Ammon's horn (tissue), 1 donor: ENCODE measurements around the gene RABL6.
"Not testable (repeated sequence)": the region's sequence is repeated elsewhere in the genome, so short reads cannot be mapped to it uniquely, and the experiment has no call there.

Source experiments
- DNase-seq: peaks from one replicate; pipeline ENCODE4 v3.0.0-alpha.2; 2016; ENCODE audit warnings: low spot score

RABL6 gene

DNA sequence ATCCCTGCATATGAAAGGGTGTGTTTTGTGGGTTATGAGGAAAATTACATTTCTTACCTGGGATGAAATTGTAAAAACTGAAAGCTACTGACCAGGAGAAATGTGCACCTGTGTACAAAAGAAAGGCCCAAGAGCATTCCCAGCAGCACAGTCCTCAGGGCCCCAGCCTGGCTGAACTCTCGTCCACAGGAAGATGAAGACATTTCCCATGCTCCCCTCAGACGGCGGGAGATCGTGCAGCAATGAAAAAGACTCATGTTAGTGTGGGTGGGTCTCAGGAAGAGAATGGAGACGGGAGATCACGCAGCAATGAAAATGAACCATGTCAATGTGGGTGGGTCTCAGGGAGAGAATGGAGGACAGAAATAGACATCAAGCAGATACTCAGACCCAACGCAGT is 30.8 kb upstream of the RABL6 start:
- DNase-seq = no peak

DNA sequence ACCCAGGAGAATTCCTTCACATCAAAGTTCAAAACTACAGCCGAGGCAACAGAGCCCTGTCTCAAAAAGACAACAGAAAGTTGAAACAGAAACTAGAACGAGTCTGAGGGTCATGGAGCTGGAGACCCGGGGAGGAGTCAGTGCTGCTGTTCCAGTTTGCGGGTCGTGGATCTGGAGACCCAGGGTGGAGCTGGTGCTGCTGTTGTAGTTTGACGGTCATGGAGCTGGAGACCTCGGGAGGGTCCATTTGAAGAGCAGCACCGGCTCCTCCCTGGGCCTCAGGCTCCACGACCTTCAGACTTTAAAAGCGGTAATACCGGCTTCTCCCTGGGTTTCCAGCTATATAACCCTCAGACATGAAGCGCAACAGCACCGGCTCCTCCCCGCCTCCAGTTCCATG is 30.4 kb upstream of the RABL6 start:
- DNase-seq = no peak

DNA sequence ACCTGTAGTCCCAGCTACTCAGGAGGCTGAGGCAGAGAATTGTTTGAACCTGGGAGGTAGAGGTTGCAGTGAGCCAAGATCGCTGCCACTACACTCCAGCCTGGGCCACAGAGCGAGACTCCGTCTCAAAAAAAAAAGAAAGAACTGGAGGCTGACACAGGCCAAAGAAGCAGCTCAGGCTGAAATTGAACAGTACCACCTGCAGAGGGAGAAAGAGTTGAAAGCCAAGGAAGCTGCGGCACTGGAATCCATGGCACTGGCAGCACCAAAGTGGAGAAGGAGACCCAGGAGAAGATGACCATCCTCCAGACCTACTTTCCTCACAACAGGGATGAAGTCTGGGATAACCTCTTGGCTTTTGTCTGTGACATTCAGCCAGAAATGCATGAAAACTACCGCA is 27.9 kb upstream of the RABL6 start:
- no peak for DNase-seq

DNA sequence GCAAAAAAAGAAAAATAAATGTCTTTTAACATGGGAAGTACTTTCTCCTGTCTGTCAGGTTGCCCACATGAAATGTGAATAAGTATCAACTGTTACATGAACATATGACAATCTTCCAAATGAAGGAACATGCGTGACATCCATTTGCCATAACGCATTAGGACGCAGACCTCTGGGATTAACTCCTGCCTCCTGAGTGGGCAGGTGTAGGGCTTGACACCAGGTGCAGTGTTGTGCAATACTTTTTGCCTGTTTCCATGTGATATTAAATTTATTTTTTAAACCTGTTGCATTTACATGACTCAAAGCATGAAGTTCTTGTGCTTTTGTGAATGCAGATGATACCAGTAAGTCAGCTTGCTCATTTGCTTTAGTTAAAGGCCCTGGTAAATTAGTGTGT is 25.3 kb upstream of the RABL6 start:
- no peak for DNase-seq

DNA sequence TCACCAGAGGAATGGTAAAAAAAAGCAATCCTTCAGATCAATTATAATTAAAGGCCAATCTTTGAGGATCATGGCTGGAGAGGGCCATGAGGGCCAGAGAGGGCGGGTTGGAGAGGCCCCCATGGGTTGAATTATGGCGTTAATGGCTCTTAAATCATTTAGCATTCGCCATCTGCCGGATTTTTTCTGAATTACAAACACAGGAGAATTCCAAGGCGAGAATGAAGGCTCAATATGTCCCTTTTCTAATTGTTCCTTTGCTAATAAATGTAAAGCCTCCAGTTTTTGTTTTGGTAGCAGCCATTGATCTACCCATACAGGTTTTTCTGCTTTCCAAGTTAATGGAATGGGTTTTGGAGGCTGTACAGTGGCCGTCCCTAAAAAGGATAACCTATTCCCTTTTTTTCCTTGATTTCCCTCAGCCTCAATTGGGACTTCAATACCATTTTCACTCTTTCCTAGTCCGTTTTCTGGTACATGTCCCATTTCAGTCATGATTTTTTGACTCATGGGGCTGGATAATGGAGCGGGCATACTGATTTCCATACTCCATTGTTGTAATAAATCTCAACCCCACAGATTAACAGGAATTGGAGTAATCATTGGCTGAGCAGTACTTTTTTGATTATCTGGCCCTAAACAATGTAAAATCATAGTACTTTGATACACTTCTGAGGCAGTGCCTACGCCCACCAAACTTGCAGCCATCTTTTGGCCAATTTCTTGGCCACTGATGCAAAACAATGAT is 23.3 kb upstream of the RABL6 start:
- DNase-seq = no peak

DNA sequence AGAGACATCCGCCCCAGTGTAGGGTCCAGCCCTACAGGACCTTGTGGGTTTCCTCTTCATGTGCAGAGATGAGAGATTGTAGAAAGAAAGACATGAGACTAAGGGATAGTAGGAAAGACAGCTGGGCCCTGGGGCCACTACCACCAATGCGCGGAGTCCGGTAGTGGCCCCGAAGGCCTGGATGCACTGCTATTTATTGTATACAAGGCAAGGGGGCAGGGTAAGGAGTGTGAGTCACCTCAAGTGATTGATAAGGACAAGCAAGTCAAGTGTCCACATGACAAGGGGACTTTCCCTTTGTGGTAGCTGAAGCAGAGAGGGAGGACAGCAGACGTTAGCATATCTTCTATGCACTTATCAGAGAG is 22.8 kb upstream of the RABL6 start:
- DNase-seq = no peak

DNA sequence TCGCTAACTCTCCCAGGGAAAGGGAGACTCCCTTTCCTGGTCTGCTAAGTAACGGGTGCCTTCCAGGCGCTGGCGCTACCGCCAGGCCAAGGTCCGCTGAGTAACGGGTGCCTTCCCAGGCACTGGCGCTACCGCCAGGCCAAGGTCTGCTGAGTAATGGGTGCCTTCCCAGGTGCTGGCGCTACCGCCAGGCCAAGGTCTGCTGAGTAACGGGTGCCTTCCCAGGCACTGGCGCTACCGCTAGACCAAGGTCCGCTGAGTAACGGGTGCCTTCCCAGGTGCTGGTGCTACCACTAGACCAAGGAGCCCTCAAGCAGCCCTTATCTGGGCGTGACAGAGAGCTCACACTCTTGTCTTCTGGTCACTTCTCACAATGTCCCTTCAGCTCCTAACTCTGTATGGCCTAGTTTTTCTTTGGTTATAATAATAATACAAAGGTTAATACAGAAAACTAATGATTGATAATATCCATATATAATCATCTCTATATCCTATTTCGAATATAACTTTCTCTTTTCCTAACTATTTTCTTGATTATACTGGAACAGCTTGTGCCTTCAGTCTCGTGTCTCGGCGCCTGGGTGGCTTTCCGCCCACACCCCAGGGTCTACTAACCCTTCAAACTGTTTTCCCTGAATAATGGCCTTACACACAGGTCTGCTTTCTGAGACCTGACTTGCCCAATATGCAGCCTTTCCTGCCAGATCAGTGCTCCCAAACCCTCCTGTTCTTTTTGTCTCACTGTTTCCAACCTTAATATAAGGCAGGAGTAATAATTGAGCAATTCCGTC is 22.0 kb upstream of the RABL6 start:
- DNase-seq = not testable (repeated sequence)

DNA sequence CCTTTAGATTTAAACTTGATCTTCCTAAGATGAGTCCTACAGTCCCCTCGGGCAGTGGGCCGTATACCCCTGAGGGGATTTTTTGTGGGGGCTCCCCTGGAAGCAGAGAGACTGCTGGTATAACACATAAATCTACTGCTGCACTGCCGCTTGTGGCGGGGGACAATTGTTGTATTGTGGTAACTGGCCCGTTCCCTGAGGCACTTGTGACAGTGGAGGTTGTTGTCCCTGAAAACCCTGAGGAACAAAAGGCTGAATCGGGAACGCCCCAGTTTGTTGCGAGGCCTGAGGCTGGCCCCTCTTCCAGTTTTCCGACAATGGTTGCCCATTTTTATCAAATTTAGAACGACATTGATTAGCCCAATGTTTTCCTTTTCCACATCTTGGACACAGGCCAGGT is 21.3 kb upstream of the RABL6 start:
- DNase-seq = peak; percentile 85

DNA sequence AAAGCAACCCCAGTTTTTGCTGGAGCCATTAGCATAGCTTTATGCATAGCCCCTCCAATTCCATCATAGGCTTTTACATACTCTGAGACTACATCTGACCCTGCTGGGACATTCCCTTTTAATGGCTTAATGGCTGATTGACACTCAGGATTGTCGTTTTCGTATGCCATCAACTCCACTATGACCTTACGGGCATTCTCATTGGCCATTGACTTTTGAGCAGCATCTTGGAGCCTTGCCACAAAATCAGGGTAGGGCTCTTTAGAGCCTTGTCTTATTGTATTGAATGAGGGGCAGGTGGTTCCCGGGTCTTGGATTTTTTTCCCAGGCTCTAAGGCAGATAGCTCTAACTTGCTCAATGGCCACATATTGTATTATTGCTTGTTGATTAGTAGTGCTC is 20.8 kb upstream of the RABL6 start:
- DNase-seq = not testable (repeated sequence)

DNA sequence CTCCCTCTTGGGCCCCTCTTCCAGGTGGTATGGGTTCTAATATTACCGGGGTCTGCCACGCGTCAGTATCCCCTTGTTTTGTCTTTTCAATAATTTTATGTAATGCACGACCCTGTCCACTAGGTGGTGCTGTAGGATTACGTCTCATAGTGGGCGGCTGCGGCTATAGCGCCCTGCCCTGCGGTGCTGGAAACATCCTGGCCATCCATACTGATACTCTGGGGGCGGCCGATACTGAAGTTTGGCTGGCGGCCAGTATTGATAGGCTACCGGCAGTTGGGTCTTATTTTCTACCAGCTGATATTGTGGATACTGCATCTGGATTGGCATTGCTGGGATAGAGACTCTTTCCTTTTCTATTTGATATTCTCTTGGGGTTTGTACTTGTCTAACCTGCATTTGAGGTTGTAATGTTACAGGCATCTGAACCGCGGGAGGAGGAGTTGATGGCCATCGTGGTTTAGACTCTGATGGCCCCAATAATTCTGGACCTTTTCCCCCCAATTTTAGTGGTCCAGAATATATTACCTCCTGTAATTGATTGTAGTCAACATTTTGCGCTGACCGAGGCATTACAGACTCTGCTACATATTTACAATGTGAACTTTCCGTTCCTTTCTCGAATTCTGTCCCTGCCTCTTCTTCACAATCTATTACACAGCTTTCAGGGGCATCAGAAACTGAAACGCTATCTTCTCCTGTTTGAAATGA is 19.9 kb upstream of the RABL6 start:
- peak; percentile 88 for DNase-seq

DNA sequence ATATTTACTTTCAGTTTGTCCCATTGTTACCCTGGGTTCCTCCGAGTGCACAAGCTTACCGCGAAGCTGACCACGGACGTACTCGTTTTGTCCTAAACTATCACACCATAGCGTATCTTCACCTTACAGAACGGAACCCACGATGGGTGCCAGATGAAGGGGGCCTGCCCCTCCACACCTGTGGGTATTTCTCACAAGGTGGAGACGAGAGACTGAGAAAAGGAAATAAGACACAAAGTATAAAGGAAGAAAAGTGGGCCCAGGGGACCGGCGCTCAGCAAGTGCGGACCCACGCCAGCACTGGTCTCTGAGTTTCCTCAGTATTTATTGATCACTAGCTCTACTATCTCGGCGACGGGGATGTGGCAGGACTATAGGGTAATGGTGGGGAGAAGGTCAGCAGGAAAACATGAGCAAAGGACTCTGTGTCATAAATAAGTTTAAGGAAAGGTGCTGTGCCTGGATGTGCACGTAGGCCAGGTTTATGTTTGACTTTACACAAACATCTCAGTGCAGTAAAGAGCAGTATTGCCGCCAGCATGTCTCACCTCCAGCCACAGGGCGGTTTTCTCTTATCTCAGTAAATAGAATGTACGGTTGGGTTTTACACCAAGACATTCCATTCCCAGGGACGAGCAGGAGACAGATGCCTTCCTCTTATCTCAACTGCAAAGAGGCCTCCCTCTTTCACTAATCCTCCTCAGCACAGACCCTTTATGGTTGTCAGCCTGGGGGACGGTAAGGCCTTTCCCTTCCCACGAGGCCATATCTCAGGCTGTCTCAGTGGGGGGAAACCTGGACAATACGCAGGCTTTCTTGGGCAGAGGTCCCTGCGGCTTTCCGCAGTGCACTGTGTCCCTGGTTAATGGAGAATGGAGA is 18.9 kb upstream of the RABL6 start:
- DNase-seq = not testable (repeated sequence)

DNA sequence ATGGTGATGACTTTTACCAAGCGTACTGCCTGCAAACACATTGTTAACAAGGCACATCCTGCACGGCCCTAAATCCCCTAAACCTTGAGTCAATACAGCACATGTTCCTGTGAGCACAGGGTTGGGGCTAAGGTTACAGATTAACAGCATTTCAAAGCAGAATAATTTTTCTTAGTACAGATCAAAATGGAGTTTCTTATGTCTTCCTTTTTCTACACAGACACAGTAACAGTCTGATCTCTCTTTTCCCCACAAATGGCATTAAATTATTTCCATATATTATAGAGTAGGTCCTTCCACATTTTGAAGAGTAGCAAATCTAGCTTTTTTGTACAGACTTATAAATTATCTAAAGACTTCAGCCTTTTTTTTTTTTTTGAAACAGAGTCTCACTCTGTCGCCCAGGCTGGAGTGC is 18.2 kb upstream of the RABL6 start:
- DNase-seq = no peak

DNA sequence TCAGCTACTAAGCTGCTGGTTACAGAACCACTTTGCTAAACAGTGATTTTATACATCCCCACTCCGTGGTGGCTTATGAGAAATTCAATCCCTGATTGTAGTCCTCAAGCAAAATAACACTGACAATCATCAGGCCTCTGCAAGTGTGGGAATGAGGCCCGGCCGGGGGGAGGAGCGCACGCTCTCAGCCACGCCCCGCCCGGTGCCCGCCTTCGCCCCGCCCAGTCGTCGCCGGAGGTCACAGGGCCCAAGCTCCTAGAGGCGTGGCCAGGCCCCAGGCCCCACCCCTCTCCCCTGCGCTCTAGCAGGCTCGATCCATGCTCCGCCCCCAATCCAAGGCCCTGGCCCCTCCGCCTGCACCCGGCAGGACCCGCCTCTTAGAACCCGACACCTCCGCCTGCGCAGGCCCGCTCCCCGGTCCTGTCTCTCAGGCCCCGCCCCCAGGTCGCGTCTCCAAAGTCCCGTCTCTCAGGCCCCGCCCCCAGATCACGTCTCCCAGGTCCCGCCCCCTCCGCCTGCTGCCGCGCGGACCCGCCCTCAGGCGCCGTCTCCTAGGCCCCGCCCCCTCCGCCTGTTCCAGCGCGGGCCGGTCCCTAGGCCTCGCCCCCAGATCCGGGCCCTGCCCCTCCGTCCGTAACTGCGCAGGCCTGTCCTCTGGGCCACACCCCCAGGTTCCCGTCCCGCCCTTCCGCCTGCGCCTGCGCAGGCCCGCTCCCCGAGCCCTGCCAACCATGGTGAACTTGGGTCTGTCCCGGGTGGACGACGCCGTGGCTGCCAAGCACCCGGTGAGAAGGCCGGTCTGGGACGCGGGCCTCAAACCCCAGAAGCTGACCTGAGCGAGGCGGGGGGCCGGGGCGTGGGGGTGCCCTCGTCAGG is 16.9 kb upstream of the RABL6 start, which contains the start of gene TMEM141:
Gene TMEM141, plus strand, starts transcription at position 705 of the 876 bp plus-strand sequence. Its CDS starts 27 bp downstream, at position 732.
- peak; percentile 100 for DNase-seq

DNA sequence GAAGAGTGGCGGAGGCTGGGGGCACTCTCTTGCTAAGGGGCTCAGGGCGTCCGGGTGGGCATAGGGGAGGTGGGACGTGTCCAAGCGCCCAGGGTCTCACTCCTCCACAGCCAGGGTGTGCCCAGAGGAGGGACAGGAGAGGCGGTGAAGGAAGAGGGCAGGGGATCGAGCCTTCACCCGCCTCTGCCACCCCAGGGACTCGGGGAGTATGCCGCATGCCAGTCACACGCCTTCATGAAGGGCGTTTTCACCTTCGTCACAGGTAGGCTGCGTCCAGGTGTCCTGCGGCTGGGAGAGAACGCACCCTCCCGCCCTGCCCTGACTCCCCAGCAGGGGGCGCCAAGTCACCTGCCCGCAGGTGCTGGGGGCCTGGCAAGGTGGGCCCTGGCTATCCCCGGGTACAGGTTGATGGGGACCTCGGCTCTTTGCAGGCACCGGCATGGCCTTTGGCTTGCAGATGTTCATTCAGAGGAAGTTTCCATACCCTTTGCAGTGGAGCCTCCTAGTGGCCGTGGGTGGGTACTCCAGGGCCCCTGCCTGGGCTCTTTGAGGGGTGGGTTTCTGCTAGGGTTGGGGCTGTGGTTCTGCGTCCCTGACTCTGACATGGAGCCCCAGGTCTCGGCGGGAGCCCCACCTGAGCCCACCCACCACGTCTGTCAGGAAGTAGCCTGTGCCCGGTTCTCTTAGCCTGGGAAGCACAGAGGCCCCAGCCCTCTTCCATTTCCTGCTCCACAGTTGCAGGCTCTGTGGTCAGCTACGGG is 16.1 kb upstream of the RABL6 start:
- no peak for DNase-seq

DNA sequence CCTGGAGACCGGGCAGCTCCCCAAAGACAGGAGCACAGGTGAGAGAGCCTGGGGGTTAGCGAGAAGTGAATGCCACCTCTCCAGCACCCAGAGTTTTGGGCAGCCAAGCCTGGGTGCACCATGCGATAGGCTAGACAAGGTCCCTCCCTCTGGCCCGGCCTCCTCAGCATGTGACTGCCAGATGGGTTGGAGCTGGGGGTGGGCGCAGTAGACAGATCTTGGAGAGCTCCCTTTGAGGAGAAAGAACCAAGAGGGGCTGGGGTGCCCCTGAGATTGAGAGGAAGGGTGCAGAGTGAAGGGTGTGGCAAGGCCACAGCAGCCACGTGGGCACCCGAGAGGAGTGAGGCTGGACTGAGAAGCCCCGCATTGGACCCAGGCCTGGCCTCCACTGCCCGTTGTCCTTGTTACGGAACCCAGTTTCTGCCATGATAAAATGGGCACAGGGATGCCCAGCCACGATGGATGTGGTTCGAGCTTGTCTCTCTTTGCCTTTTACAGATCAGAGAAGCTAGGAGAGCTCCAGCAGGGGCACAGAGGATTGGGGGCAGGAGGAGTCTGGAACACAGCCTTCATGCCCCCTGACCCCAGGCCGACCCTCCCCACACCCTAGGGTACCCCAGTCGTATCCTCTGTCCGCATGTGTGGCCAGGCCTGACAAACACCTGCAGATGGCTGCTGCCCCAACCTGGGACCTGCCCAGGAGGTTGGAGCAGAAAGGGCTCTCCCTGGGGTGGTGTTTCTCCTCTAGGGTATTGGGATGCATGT is 15.2 kb upstream of the RABL6 start:
- no peak for DNase-seq

DNA sequence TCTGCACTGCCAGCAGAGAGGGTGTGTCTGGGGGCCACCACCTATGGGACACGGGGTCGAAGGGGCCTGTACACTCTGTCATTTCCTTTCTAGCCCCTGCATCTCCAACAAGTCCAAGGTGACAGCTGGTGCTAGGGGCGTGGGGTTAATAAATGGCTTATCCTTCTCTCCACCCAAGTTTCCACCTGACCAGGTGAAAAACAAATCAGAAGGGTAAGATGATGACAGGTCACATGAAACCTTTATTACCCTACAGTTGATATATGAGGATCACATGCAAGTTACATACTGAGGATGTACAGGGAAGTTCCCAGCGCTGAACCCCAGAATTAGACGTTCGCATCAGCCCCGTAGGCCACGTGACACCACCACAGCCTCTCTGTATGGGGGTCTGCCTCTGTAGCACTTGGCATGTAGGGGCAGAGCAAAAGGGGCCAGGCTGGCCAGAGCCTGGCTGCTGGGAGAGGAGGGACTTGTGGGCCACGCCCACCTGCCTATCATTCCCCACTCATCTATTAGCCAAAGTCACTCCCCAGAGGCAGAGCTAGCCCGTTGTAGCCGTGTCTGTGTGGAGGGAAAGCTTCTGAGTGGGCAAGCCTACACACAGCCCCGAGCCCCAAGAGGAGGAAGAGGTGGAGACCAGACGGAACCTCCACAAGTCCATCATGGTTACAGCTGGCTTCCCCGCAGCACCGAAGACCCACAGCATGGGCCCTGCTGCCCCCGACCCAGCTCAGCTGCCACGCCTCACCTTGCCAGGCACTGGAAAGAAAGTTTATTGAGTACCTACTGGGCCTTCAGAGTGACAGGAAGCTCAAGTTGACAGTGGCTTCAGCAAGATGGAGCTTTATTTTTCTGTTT is 14.4 kb upstream of the RABL6 start:
- DNase-seq = no peak

DNA sequence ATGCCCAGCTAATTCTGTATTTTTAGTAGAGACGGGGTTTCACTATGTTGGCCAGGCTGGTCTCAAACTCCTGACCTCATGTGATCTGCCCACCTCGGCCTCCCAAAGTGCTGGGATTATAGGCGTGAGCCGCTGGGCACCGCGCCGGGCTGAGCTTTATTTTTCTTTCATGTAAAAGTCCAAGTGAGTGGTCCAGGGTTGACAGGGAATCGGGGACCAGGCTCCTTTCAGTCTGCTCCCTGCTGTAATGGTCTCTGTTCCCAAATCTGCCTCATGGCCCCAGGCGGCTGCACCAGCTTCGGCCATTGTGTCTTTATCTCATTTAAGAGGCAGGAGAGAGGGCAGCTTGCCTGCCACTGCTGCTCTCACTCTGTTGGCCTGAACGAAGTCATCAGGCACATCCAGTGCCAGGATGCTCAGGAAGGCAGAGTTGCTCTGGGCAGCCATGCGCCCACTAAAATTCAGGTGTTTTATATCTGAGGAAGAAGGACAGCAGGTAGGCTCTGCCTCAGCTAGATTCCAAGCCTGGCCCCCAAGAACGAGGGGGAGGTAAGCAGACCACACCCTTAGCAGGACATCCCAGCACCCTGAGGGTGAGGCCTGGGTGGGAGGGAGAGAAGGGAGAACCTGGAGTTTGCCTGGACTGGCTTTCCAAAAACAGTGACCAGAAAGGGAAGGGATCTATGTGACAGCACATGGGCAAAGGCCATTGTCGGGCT is 13.3 kb upstream of the RABL6 start:
- DNase-seq = no peak

DNA sequence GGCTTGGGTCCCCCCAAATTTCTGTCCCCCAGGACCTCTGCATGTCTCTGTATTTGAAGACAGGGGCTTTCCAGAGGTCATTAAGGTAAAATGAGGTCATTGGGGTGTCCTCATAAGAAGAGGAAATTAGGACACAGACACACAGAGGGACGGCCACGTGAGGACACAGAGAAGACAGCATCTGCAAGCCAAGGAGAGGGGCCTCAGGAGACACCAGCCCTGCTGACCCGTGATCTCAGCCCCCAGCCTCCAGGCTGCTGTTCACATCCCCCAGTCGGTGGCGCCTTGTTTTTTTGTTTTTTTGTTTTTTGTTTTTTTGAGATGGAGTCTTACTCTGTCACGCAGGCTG is 12.8 kb upstream of the RABL6 start:
- DNase-seq = no peak
